ENCODE results near the gene RBM45.
"Not testable (repeated sequence)": the region's sequence is repeated elsewhere in the genome, so short reads cannot be mapped to it uniquely, and the experiment has no call there.

RBM45 gene

GRCh38 chr2:178108176-178108575, 4.1 kb upstream of the RBM45 start:
- no peak for DNase-seq (ENCODE audit: low read depth, low spot score)

- DNase-seq (ENCODE audit: low read depth, low spot score) = no peak
Measured at GRCh38 chr2:178109813-178110212, 2.4 kb upstream of the RBM45 start.

- no peak for DNase-seq (ENCODE audit: low read depth, low spot score)
Measured at GRCh38 chr2:178110681-178111080, 1.6 kb upstream of the RBM45 start.

- DNase-seq (ENCODE audit: low read depth, low spot score) = no peak
Measured at GRCh38 chr2:178111743-178112142, 494 bp upstream of the RBM45 start.

- DNase-seq (ENCODE audit: low read depth, low spot score) = no peak
Measured at GRCh38 chr2:178114462-178114861, 2.2 kb downstream of the RBM45 start.

- DNase-seq (ENCODE audit: low read depth, low spot score) = no peak
Measured at GRCh38 chr2:178115271-178115670, 3.0 kb downstream of the RBM45 start.

- no peak for DNase-seq (ENCODE audit: low read depth, low spot score)
Measured at GRCh38 chr2:178117725-178118124, 5.5 kb downstream of the RBM45 start.

- no peak for DNase-seq (ENCODE audit: low read depth, low spot score)
Measured at GRCh38 chr2:178119179-178119922, 7.1 kb downstream of the RBM45 start.

- no peak for DNase-seq (ENCODE audit: low read depth, low spot score)
Measured at GRCh38 chr2:178123163-178123562, 10.9 kb downstream of the RBM45 start.

- no peak for DNase-seq (ENCODE audit: low read depth, low spot score)
Measured at GRCh38 chr2:178125125-178125524, 12.9 kb downstream of the RBM45 start.

- DNase-seq (ENCODE audit: low read depth, low spot score) = peak; percentile 25
Measured at GRCh38 chr2:178125862-178126261, 13.6 kb downstream of the RBM45 start.

GRCh38 chr2:178128836-178129630, 16.8 kb downstream of the RBM45 start:
- no peak for DNase-seq (ENCODE audit: low read depth, low spot score)

GRCh38 chr2:178136321-178137025, 24.2 kb downstream of the RBM45 start:
- DNase-seq (ENCODE audit: low read depth, low spot score) = no peak

GRCh38 chr2:178142274-178143065, 30.2 kb downstream of the RBM45 start:
- no peak for DNase-seq (ENCODE audit: low read depth, low spot score)

- DNase-seq (ENCODE audit: low read depth, low spot score) = no peak
Measured at GRCh38 chr2:178143481-178143880, 31.2 kb downstream of the RBM45 start.

- no peak for DNase-seq (ENCODE audit: low read depth, low spot score)
Measured at GRCh38 chr2:178152033-178152432, 39.8 kb downstream of the RBM45 start.

GRCh38 chr2:178152542-178152941, 40.3 kb downstream of the RBM45 start:
- no peak for DNase-seq (ENCODE audit: low read depth, low spot score)

GRCh38 chr2:178152977-178153376, 40.7 kb downstream of the RBM45 start:
- no peak for DNase-seq (ENCODE audit: low read depth, low spot score)

GRCh38 chr2:178153878-178154277, 41.6 kb downstream of the RBM45 start:
- not testable (repeated sequence) for DNase-seq (ENCODE audit: low read depth, low spot score)

GRCh38 chr2:178155524-178155923, 43.3 kb downstream of the RBM45 start:
- DNase-seq (ENCODE audit: low read depth, low spot score) = no peak

- DNase-seq (ENCODE audit: low read depth, low spot score) = no peak
Measured at GRCh38 chr2:178157574-178157973, 45.3 kb downstream of the RBM45 start.

- DNase-seq (ENCODE audit: low read depth, low spot score) = no peak
Measured at GRCh38 chr2:178159966-178160365, 47.7 kb downstream of the RBM45 start.

Measured in iPS DF 19.7 (cell line).